Caco-2 (cell line): ENCODE results near the gene NUDT11. TPM values are rescaled to one million over a fixed set of nuclear protein-coding genes. Genes with fewer than 3 reads are reported as not detected.
"Not testable (repeated sequence)": the region's sequence is repeated elsewhere in the genome, so short reads cannot be mapped to it uniquely, and the experiment has no call there.

Experiments
- BruUV-seq: library from RNA; stranded (reverse); fragments of 400-500 nt; replicated peaks from 2 replicates; lab custom pipeline; 2021; lab: Mats Ljungman, UMichigan
- CTCF ChIA-PET: fragments of 300-600 bp; sonication (Branson Sonifier 250); formaldehyde crosslinking; loops from one replicate; lab custom pipeline; 2022; ENCODE audit warnings: antibody characterized with exemption; lab: Charles Lee
- POLR2A ChIA-PET: fragments of 300-600 bp; sonication (Branson Sonifier 250); formaldehyde crosslinking; loops from one replicate; lab custom pipeline; 2022; ENCODE audit warnings: antibody characterized with exemption; lab: Charles Lee
- DNase-seq, 2 experiments: peaks; one replicate each; pipeline versions ENCODE4 v3.0.0 to v3.0.0-alpha.2; 2020 to 2022
- H3K27me3 ChIP-seq: replicated peaks from 2 replicates; pipeline ENCODE4 v1.6.0; 2011; ENCODE audit warnings: low read length; ENCODE audit not compliant: control insufficient read depth, insufficient read depth
- H3K36me3 ChIP-seq: 2 replicates; pipeline ENCODE4 v1.5.1; 2011; ENCODE audit warnings: low read length; ENCODE audit not compliant: control insufficient read depth, insufficient read depth
- H3K4me1 ChIP-seq: fragments of 250-450 bp; sonication (Bioruptor Pico); 2 replicates; pipeline ENCODE4 v1.5.1; 2020; ENCODE audit warnings: mild to moderate bottlenecking
- H3K4me3 ChIP-seq: 2 replicates; pipeline ENCODE4 v1.5.1; 2011; ENCODE audit warnings: low read depth, mild to moderate bottlenecking, control low read depth, low read length
- H3K9me3 ChIP-seq: fragments of 250-450 bp; sonication (Bioruptor Pico); 2 replicates; pipeline ENCODE4 v1.5.1; 2020; ENCODE audit warnings: mild to moderate bottlenecking, moderate library complexity
- H3K27ac Mint-ChIP-seq: one replicate; pipeline ENCODE4 v1.8.0; 2022; ENCODE audit warnings: mixed read lengths; ENCODE audit not compliant: unreplicated experiment
- H3K27me3 Mint-ChIP-seq: one replicate; pipeline ENCODE4 v1.8.0; 2022; ENCODE audit warnings: mixed read lengths; ENCODE audit not compliant: insufficient read depth, unreplicated experiment
- H3K36me3 Mint-ChIP-seq: one replicate; pipeline ENCODE4 v1.8.0; 2022; ENCODE audit warnings: mild to moderate bottlenecking, mixed read lengths; ENCODE audit not compliant: insufficient read depth, unreplicated experiment
- H3K4me1 Mint-ChIP-seq: one replicate; pipeline ENCODE4 v1.8.0; 2022; ENCODE audit warnings: low read depth, mixed read lengths; ENCODE audit not compliant: unreplicated experiment
- H3K4me3 Mint-ChIP-seq: one replicate; pipeline ENCODE4 v1.8.0; 2022; ENCODE audit warnings: mild to moderate bottlenecking, moderate library complexity, mixed read lengths; ENCODE audit not compliant: unreplicated experiment
- H3K9me3 Mint-ChIP-seq: one replicate; pipeline ENCODE4 v1.8.0; 2022; ENCODE audit warnings: mixed read lengths; ENCODE audit not compliant: unreplicated experiment
- intact Hi-C: fragments of 100-400 bp; cut with micrococcal nuclease; formaldehyde crosslinking; loops from one replicate; pipeline ENCODE4 v1.10.0; 2022; ENCODE audit not compliant: unreplicated experiment
- total RNA-seq: library from RNA; stranded (reverse); gene quantifications from 2 replicates; pipeline ENCODE4 v1.2.3, GENCODE V29; 2022
- TF ChIP-seq, protein P1 (sequence below), 2 experiments: fragments of 200-600 bp in 1 of 2; IDR thresholded peaks; 1 replicate in 1 of 2; 2 replicates in 1 of 2; pipeline versions ENCODE4 v1.5.1 to v1.8.0; 2011 to 2022; ENCODE audit warnings: antibody characterized with exemption in 1 of 2, control low read depth in 1 of 2, inconsistent platforms in 1 of 2, low read depth in 1 of 2, low read length in 1 of 2, mild to moderate bottlenecking in 1 of 2, moderate library complexity in 1 of 2; ENCODE audit not compliant: insufficient read depth in 1 of 2, severe bottlenecking in 1 of 2, unreplicated experiment in 1 of 2

Gene NUDT11
- total RNA-seq, 1 experiment from 2014 or later, result not detected

DNA sequence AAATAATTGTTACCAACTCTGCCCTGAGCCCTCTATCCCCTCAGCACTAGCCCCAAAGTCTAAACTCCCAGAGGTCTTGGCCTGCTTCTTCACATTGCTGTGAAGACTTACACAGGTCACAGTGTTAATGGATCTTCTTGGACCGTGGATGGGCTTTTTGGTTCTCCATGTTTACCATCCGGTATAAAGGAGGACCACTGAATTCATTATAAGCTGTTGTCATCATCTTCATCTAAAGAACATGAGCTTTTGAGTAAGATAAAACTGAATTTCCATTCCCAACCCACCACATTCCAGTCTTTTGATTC lies 8.5 kb downstream of the NUDT11 start:
- POLR2A ChIA-PET, result no interaction called here
- TF ChIP-seq, protein P1, sequence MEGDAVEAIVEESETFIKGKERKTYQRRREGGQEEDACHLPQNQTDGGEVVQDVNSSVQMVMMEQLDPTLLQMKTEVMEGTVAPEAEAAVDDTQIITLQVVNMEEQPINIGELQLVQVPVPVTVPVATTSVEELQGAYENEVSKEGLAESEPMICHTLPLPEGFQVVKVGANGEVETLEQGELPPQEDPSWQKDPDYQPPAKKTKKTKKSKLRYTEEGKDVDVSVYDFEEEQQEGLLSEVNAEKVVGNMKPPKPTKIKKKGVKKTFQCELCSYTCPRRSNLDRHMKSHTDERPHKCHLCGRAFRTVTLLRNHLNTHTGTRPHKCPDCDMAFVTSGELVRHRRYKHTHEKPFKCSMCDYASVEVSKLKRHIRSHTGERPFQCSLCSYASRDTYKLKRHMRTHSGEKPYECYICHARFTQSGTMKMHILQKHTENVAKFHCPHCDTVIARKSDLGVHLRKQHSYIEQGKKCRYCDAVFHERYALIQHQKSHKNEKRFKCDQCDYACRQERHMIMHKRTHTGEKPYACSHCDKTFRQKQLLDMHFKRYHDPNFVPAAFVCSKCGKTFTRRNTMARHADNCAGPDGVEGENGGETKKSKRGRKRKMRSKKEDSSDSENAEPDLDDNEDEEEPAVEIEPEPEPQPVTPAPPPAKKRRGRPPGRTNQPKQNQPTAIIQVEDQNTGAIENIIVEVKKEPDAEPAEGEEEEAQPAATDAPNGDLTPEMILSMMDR (IDR thresholded peaks at IDR 0.05; ENCODE audit: insufficient read depth in 1 of 2, low read depth in 1 of 2, low read length in 1 of 2, severe bottlenecking in 1 of 2, unreplicated experiment in 1 of 2), result no peak
- Mint-ChIP-seq H3K9me3 (no peaks in the 10 kb centered on the region), H3K36me3 (no peaks in the 10 kb centered on the region), H3K27me3 (peaks cover 4% of the 10 kb centered on the region), H3K4me3 (no peak overlapping the region), H3K27ac (no peak overlapping the region), H3K4me1 (no peaks in the 10 kb centered on the region)
- no peak for DNase-seq
- intact Hi-C loops, result loop anchor here (2.0 to 10.0 kb wide), 2 partner anchors 127 to 373 kb away; partner anchors contain the start of gene CENPVL3
- CTCF ChIA-PET, result no interaction called here
- H3K9me3 ChIP-seq, result no peaks in the 10 kb centered on the region
- H3K4me3 ChIP-seq, result no peak overlapping the region
- H3K4me1 ChIP-seq, result no peaks in the 10 kb centered on the region
- H3K27me3 ChIP-seq, result no peaks in the 10 kb centered on the region
- no peaks in the 10 kb centered on the region for H3K36me3 ChIP-seq
- no TSS peak for BruUV-seq

DNA sequence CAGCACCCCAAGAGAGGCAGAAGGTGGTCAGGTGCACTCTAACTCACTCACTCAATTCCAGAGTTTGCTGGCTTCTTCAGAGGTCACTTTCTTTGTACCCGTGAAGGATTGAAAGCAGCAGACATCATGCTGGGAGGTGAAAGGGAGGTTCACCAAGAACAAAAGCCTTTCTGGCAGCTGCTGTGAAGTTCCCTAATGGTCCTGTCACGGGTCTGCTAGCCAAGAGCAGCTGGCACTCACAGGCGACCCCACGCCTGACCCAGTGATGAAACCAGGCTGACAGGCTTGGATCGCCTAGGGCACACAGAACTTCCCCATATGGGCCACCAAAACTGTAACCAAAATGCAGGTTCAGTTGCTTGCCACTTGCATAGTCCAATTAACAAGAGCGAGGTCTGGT lies 11.8 kb downstream of the NUDT11 start:
- intact Hi-C loops, result loop anchor here (10.0 kb wide), 1 partner anchor 130 kb away; the partner anchor contains the start of gene CENPVL3
- no peak overlapping the region for H3K27ac Mint-ChIP-seq
- H3K27me3 Mint-ChIP-seq, result peaks cover 4% of the 10 kb centered on the region
- BruUV-seq, result no TSS peak
- Histone ChIP-seq H3K36me3 (no peaks in the 10 kb centered on the region), H3K9me3 (no peaks in the 10 kb centered on the region), H3K4me1 (no peaks in the 10 kb centered on the region), H3K27me3 (no peaks in the 10 kb centered on the region), H3K4me3 (no peak overlapping the region)
- H3K4me3 Mint-ChIP-seq, result no peak overlapping the region
- no peaks in the 10 kb centered on the region for H3K36me3 Mint-ChIP-seq
- TF ChIP-seq, protein P1 (IDR thresholded peaks at IDR 0.05; ENCODE audit: insufficient read depth in 1 of 2, low read depth in 1 of 2, low read length in 1 of 2, severe bottlenecking in 1 of 2, unreplicated experiment in 1 of 2), result no peak
- no peak for DNase-seq
- ChIA-PET POLR2A (no interaction called here), CTCF (no interaction called here)
- no peaks in the 10 kb centered on the region for H3K4me1 Mint-ChIP-seq
- H3K9me3 Mint-ChIP-seq, result no peaks in the 10 kb centered on the region

DNA sequence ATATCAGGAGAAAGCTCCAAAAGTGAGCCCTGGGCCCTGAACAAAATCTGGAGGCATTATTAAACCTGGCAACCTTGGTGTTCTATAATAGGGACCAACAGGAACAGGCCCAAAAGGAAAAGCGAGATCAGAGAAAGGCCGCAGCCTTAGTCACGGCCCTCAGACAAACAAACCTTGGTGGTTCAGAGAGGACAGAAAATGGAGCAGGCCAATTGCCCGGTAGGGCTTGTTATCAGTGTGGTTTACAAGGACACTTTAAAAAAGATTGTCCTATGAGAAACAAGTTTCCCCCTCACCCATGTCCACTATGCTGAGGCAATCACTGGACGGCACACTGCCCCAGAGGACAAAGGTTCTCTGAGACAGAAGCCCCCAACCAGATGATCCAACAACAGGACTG lies 14.0 kb downstream of the NUDT11 start:
- POLR2A ChIA-PET, H3K36me3 ChIP-seq, H3K4me3 ChIP-seq, BruUV-seq, H3K36me3 Mint-ChIP-seq, H3K9me3 Mint-ChIP-seq, H3K27me3 Mint-ChIP-seq, H3K27ac Mint-ChIP-seq, H3K4me1 ChIP-seq, CTCF ChIA-PET, H3K27me3 ChIP-seq, H3K4me3 Mint-ChIP-seq, H3K9me3 ChIP-seq, H3K4me1 Mint-ChIP-seq, DNase-seq: not testable (repeated sequence)
- intact Hi-C loops, result loop anchor here (10.0 kb wide), 1 partner anchor 132 kb away; the partner anchor contains the start of gene CENPVL3

DNA sequence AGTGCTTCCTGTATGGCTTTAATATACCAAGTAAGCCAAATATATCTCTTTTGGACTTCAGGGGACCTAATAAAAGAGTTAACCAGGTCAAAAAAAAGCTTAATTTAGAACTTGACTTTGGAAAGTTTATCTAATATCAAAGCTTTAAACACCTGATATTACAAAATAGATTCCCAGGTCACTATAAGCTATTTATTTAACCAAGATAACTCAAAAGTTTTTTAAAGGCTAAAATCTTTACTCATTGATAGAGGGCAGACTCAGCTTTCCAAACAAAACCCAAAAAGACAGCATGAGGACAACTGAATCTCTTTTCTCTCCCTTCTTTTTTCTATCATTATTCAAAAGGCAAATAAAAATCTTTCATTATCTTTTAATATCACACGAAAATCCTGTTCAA lies 19.5 kb downstream of the NUDT11 start:
- BruUV-seq, result no TSS peak
- CTCF ChIA-PET, result no interaction called here

More for the DNA sequence above, 19.5 kb downstream of the NUDT11 start:
- H3K36me3 ChIP-seq, result no peaks in the 10 kb centered on the region
- no peaks in the 10 kb centered on the region for H3K4me1 ChIP-seq
- TF ChIP-seq, protein P1 (IDR thresholded peaks at IDR 0.05; ENCODE audit: insufficient read depth in 1 of 2, low read depth in 1 of 2, low read length in 1 of 2, severe bottlenecking in 1 of 2, unreplicated experiment in 1 of 2), result no peak
- intact Hi-C loops, result no loop called here
- H3K9me3 Mint-ChIP-seq, result no peaks in the 10 kb centered on the region
- POLR2A ChIA-PET, result no interaction called here
- no peaks in the 10 kb centered on the region for H3K9me3 ChIP-seq
- no peak for DNase-seq
- H3K4me3 Mint-ChIP-seq, result no peak overlapping the region
- no peak overlapping the region for H3K27ac Mint-ChIP-seq
- no peaks in the 10 kb centered on the region for H3K27me3 ChIP-seq
- no peak overlapping the region for H3K4me3 ChIP-seq
- no peaks in the 10 kb centered on the region for H3K4me1 Mint-ChIP-seq
- no peaks in the 10 kb centered on the region for H3K36me3 Mint-ChIP-seq
- H3K27me3 Mint-ChIP-seq, result peaks cover 4% of the 10 kb centered on the region
